A549 (cell line): Measurements from ENCODE around the gene TMEM82. TPM values are rescaled to one million over a fixed set of nuclear protein-coding genes. Genes with fewer than 3 reads are reported as not detected.

Experiments
- ATAC-seq, 2 experiments: fragments of 200-7000 bp in 1 of 2; fragments of >200 bp in 1 of 2; cut with Nextera tagmentation in 1 of 2; cut with Tn5 transposase in 1 of 2; 3 replicates each; pipeline versions ENCODE4 v1.8.0 to v1.9.1; 2018 to 2020; ENCODE audit warnings: mild to moderate bottlenecking in 1 of 2, moderate library complexity in 1 of 2
- CTCF ChIA-PET: fragments of 300-600 bp; sonication (Branson Sonifier 250); formaldehyde crosslinking; extraction: SDS; loops from one replicate; lab custom pipeline; 2021; ENCODE audit warnings: antibody characterized with exemption, inconsistent platforms; lab: Yijun Ruan, JAX
- POLR2A ChIA-PET: fragments of 350-600 bp; formaldehyde crosslinking; extraction: SDS; loops from one replicate; lab custom pipeline; 2021; ENCODE audit warnings: antibody characterized with exemption, inconsistent platforms; lab: Yijun Ruan, JAX
- DNase-seq, 2 experiments: peaks; one replicate each; pipeline versions ENCODE4 v3.0.0 to v3.0.0-alpha.2; 2011 to 2016; ENCODE audit warnings: low read depth in 1 of 2, low spot score in 1 of 2
- FAIRE-seq: peaks from 2 replicates; lab custom pipeline; 2011; peaks lifted over from hg19 to GRCh38; lab: Jason Lieb, UNC
- H3K27ac ChIP-seq, 2 experiments: fragments of >200 bp; sonication (Bioruptor Twin); formaldehyde crosslinking; 3 replicates each; pipeline ENCODE4 v1.5.1; 2016 to 2017
- H3K4me1 ChIP-seq: fragments of >200 bp; sonication (Bioruptor Twin); formaldehyde crosslinking; 3 replicates; pipeline ENCODE4 v1.6.1; 2016
- H3K4me2 ChIP-seq: fragments of >200 bp; sonication (Bioruptor Twin); formaldehyde crosslinking; 3 replicates; pipeline ENCODE4 v1.6.1; 2016
- H3K4me3 ChIP-seq: fragments of >200 bp; sonication (Bioruptor Twin); formaldehyde crosslinking; 3 replicates; pipeline ENCODE4 v1.5.1; 2016
- H3K9me3 ChIP-seq: fragments of >200 bp; sonication (Bioruptor Twin); formaldehyde crosslinking; 3 replicates; pipeline ENCODE4 v1.6.1; 2016
- BHLHE40 ChIP-seq: IDR thresholded peaks from 2 replicates; pipeline ENCODE4 v1.6.1; 2012; ENCODE audit warnings: low read depth, low read length, inconsistent platforms
- CHD2 ChIP-seq: fragments of 150-350 bp; IDR thresholded peaks from 2 replicates; pipeline ENCODE4 v1.6.1; 2014; ENCODE audit warnings: low read length; ENCODE audit not compliant: partially characterized antibody
- CHD4 ChIP-seq: fragments of 200-600 bp; sonication (generic); IDR thresholded peaks from 2 replicates; pipeline ENCODE4 v1.6.1; 2016; ENCODE audit warnings: antibody characterized with exemption, mild to moderate bottlenecking, borderline replicate concordance
- EHMT2 ChIP-seq: fragments of 200-600 bp; sonication (generic); IDR thresholded peaks from 2 replicates; pipeline ENCODE4 v1.6.1; 2016; ENCODE audit warnings: antibody characterized with exemption, low read depth, mild to moderate bottlenecking, moderate library complexity
- EP300 ChIP-seq, 2 experiments: fragments of >200 bp; sonication (Bioruptor Twin); formaldehyde crosslinking; IDR thresholded peaks; 2 replicates in 1 of 2; 3 replicates in 1 of 2; pipeline ENCODE4 v1.6.1; 2016 to 2017
- ESRRA ChIP-seq: fragments of 150-350 bp; IDR thresholded peaks from 2 replicates; pipeline ENCODE4 v1.6.1; 2014; ENCODE audit warnings: mild to moderate bottlenecking, low read length, borderline replicate concordance
- FOXS1 ChIP-seq: fragments of 250-450 bp; sonication (Bioruptor Pico); IDR thresholded peaks from 2 replicates; pipeline ENCODE4 v1.5.0; 2020; ENCODE audit warnings: mild to moderate bottlenecking, moderate library complexity
- HDAC2 ChIP-seq: fragments of 200-600 bp; sonication (generic); IDR thresholded peaks from 2 replicates; pipeline ENCODE4 v1.6.1; 2016
- HOXB13 ChIP-seq: fragments of 250-450 bp; sonication (Bioruptor Pico); IDR thresholded peaks from 2 replicates; pipeline ENCODE4 v1.5.0; 2020; ENCODE audit warnings: low read depth, mild to moderate bottlenecking, moderate library complexity
- HOXB5 ChIP-seq: fragments of 250-450 bp; sonication (Bioruptor Pico); IDR thresholded peaks from 2 replicates; pipeline ENCODE4 v1.5.0; 2020; ENCODE audit warnings: mild to moderate bottlenecking, moderate library complexity
- JUN ChIP-seq, 2 experiments: fragments of >200 bp; sonication (Bioruptor Twin); formaldehyde crosslinking; IDR thresholded peaks; 2 replicates in 1 of 2; 3 replicates in 1 of 2; pipeline ENCODE4 v1.6.1; 2016 to 2017
- KDM1A ChIP-seq: fragments of 200-600 bp; sonication (generic); IDR thresholded peaks from 2 replicates; pipeline ENCODE4 v1.6.1; 2016; ENCODE audit warnings: low read depth, mild to moderate bottlenecking
- MAX ChIP-seq: IDR thresholded peaks from 2 replicates; pipeline ENCODE4 v1.6.1; 2012
- MAZ ChIP-seq: fragments of 150-350 bp; IDR thresholded peaks from 2 replicates; pipeline ENCODE4 v1.6.1; 2014; ENCODE audit warnings: antibody characterized with exemption, low read depth, low read length, borderline replicate concordance
- NFE2L2 ChIP-seq: fragments of 150-350 bp; conservative IDR thresholded peaks from 2 replicates; pipeline ENCODE4 v1.6.1; 2014; ENCODE audit warnings: low read length
- NR3C1 ChIP-seq: fragments of >200 bp; sonication (Bioruptor Twin); formaldehyde crosslinking; IDR thresholded peaks from 3 replicates; pipeline ENCODE4 v1.6.1; 2017
- POLR2A ChIP-seq: IDR thresholded peaks from 2 replicates; pipeline ENCODE4 v1.6.1; 2012; ENCODE audit warnings: mild to moderate bottlenecking, low read length
- RAD21 ChIP-seq, 2 experiments: fragments of >200 bp in 1 of 2; sonication (Bioruptor Twin) in 1 of 2; formaldehyde crosslinking in 1 of 2; IDR thresholded peaks in 1 of 2; conservative IDR thresholded peaks in 1 of 2; 2 replicates in 1 of 2; 3 replicates in 1 of 2; pipeline ENCODE4 v1.6.1; 2012 to 2018; ENCODE audit warnings: inconsistent platforms in 1 of 2
- RARB ChIP-seq: fragments of 250-450 bp; sonication (Bioruptor Pico); IDR thresholded peaks from 2 replicates; pipeline ENCODE4 v1.8.0; 2021; ENCODE audit warnings: mild to moderate bottlenecking, moderate library complexity
- RCOR1 ChIP-seq: fragments of 150-350 bp; IDR thresholded peaks from 2 replicates; pipeline ENCODE4 v1.6.1; 2014; ENCODE audit warnings: antibody characterized with exemption, low read length, low read depth
- RFX5 ChIP-seq: fragments of 450-650 bp; IDR thresholded peaks from 2 replicates; pipeline ENCODE4 v1.7.1; 2014; ENCODE audit warnings: antibody characterized with exemption, mild to moderate bottlenecking, moderate library complexity
- SMC3 ChIP-seq: fragments of >200 bp; sonication (Bioruptor Twin); formaldehyde crosslinking; IDR thresholded peaks from 3 replicates; pipeline ENCODE4 v1.6.1; 2018; ENCODE audit warnings: inconsistent platforms
- TP53 ChIP-seq: fragments of 250-450 bp; sonication (Bioruptor Pico); IDR thresholded peaks from 2 replicates; pipeline ENCODE4 v1.5.0; 2021; ENCODE audit warnings: mild to moderate bottlenecking, moderate library complexity
- ZC3H11A ChIP-seq: fragments of 450-650 bp; IDR thresholded peaks from 2 replicates; pipeline ENCODE4 v1.6.1; 2014; ENCODE audit warnings: antibody characterized with exemption, mild to moderate bottlenecking
- ZFP36 ChIP-seq: fragments of 450-650 bp; IDR thresholded peaks from 2 replicates; pipeline ENCODE4 v1.6.1; 2014; ENCODE audit warnings: borderline replicate concordance; ENCODE audit not compliant: partially characterized antibody
- ZNF302 ChIP-seq: fragments of 250-450 bp; sonication (Bioruptor Pico); IDR thresholded peaks from 2 replicates; pipeline ENCODE4 v1.9.0; 2021; ENCODE audit warnings: inconsistent platforms, mild to moderate bottlenecking, moderate library complexity
- WGBS: methylation state at CpG from one replicate; pipeline ENCODE4 v1.1.6; 2017; ENCODE audit errors: missing lambda C conversion rate; 5-methylcytosine and 5-hydroxymethylcytosine counted together
- polyA minus RNA-seq: library from RNA; depleted of rRNA, polyadenylated mRNA; stranded (reverse); fragments of >200 nt; gene quantifications from 2 replicates; pipeline ENCODE4 v1.2.3, GENCODE V29; 2011; rRNA and poly(A)+ RNA removed
- polyA plus RNA-seq, 4 experiments: library from polyadenylated mRNA; depleted of rRNA in 3 of 4; stranded (reverse); fragments of >200 nt; fragmentation: RNase III in 1 of 4; extraction: RNeasy Plus Mini Kit Qiagen cat#74134 plus additional on column Dnase treatment in 1 of 4; gene quantifications; 2 replicates in 3 of 4; 3 replicates in 1 of 4; pipeline ENCODE4 v1.2.3, GENCODE V29; 2011 to 2017
- TF ChIP-seq, protein P1 (sequence below): fragments of 450-650 bp; IDR thresholded peaks from 2 replicates; pipeline ENCODE4 v1.6.1; 2014; ENCODE audit warnings: antibody characterized with exemption
- TF ChIP-seq, protein P2 (sequence below): IDR thresholded peaks from 2 replicates; pipeline ENCODE4 v1.6.1; 2012; ENCODE audit warnings: low read depth, borderline replicate concordance

Gene TMEM82
- polyA plus RNA-seq (2011; rRNA removed), result not detected in 2 replicates
- 0.04 and 0.09 TPM in 2 replicates for polyA plus RNA-seq (2012; cell fraction: cytosol; rRNA removed)
- 0.17 TPM in 1 of 2 replicates, not detected in the other for polyA plus RNA-seq (2012; cell fraction: nucleus; rRNA removed)
- polyA plus RNA-seq (2017; fragmentation: RNase III; extraction: RNeasy Plus Mini Kit Qiagen cat#74134 plus additional on column Dnase treatment), result not detected in 3 replicates
- polyA minus RNA-seq, result not detected in 2 replicates

GRCh38 chr1:15742339-15742801, at the start of gene TMEM82:
Gene TMEM82 (plus strand): TSS chr1:15742499. CDS start chr1:15742560, 61 bp downstream.
- FAIRE-seq, result no peak
- CTCF ChIA-PET, result interaction anchor here (0.8 to 2.2 kb wide), 8 partner anchors 9 to 189 kb away, joined by 3 to 7 read pairs (median 4); no protein-coding TSS in a partner anchor
- H3K9me3 ChIP-seq, result no peaks in the 10 kb centered on the region
- no peak for DNase-seq
- H3K4me3 ChIP-seq, result no peak within 1 kb of the TSS
- TF ChIP-seq CHD4 (no peak), KDM1A (no peak), EHMT2 (no peak), ESRRA (no peak), HOXB5 (CRISPR knock-in tag) (no peak), ZNF302 (CRISPR knock-in tag) (no peak), RARB (no peak), FOXS1 (CRISPR knock-in tag) (no peak), HDAC2 (no peak), JUN (IDR thresholded peaks at IDR 0.05) (no peak), MAZ (no peak), MAX (no peak), BHLHE40 (no peak)
- H3K4me1 ChIP-seq, result peaks cover 8% of the 10 kb centered on the region; the same call in 1 of the 3 replicates
- ATAC-seq, result no peak
- H3K4me2 ChIP-seq, result peak within 1 kb of the TSS; percentile 41; the same call in 1 of the 3 replicates
- POLR2A ChIA-PET, result no interaction called here
- WGBS, result 65% methylated on average over 6 of the region's 14 CpGs
- peak within 1 kb of the TSS; percentile 37 to 77; a peak in 4 of 6 replicates for H3K27ac ChIP-seq

DNA sequence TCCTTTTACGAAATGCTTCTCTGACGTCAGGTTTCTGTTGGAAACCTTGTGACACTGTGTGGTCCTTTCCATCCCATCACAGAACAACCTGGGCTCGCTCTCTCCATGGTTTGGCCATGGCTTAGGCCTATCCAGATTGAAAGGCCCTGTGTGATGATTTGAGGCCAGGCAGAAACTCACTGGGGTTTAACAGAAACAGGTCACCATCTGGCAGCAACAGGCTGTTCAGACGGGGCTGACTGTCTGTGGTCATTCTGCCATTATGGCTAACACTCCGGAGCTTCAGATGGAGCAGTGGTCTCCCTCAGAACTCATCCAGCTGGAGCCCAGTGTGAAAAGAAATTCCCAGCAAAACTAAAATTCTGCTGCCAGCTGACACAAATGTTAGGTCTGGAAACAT, 48.9 kb upstream of the TMEM82 start:
- 87% methylated on average over 4 of the region's 5 CpGs for WGBS
- ChIA-PET CTCF (no interaction called here), POLR2A (no interaction called here)
- Histone ChIP-seq H3K27ac (no peak overlapping the region), H3K9me3 (no peaks in the 10 kb centered on the region), H3K4me3 (no peak overlapping the region)
- no peak for DNase-seq
- no peak for FAIRE-seq
- TF ChIP-seq NR3C1 (no peak), SMC3 (no peak), NFE2L2 (no peak), RAD21 (conservative IDR thresholded peaks at IDR 0.05 in 1 of 2, IDR thresholded peaks at IDR 0.05 in 1 of 2) (no peak), POLR2A (no peak), RCOR1 (no peak), CHD2 (no peak), TP53 (CRISPR knock-in tag) (no peak), EP300 (IDR thresholded peaks at IDR 0.05) (no peak), HOXB13 (no peak), RFX5 (no peak), ZFP36 (no peak), ZC3H11A (no peak)
- TF ChIP-seq, protein P1, sequence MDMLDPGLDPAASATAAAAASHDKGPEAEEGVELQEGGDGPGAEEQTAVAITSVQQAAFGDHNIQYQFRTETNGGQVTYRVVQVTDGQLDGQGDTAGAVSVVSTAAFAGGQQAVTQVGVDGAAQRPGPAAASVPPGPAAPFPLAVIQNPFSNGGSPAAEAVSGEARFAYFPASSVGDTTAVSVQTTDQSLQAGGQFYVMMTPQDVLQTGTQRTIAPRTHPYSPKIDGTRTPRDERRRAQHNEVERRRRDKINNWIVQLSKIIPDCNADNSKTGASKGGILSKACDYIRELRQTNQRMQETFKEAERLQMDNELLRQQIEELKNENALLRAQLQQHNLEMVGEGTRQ, result no peak
- TF ChIP-seq, protein P2, sequence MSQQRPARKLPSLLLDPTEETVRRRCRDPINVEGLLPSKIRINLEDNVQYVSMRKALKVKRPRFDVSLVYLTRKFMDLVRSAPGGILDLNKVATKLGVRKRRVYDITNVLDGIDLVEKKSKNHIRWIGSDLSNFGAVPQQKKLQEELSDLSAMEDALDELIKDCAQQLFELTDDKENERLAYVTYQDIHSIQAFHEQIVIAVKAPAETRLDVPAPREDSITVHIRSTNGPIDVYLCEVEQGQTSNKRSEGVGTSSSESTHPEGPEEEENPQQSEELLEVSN, result no peak
- TF ChIP-seq, all 56 proteins: peak for 0
- H3K4me2 ChIP-seq, result no peak overlapping the region
- H3K4me1 ChIP-seq, result no peaks in the 10 kb centered on the region
- no peak for ATAC-seq
